ES-I3 (cell line): ENCODE data around the gene CACNA1B.

Experiments used
- H3K36me3 ChIP-seq: 2 replicates; pipeline ENCODE4 v1.6.1; 2013; ENCODE audit warnings: mild to moderate bottlenecking, low read length, control low read depth, moderate library complexity; ENCODE audit not compliant: insufficient read depth
- H3K4me1 ChIP-seq: 2 replicates; pipeline ENCODE4 v1.6.1; 2013; ENCODE audit warnings: mild to moderate bottlenecking, control low read depth, low read length; ENCODE audit not compliant: insufficient read depth
- H3K9ac ChIP-seq: 2 replicates; pipeline ENCODE4 v1.6.1; 2013; ENCODE audit warnings: low read depth, mild to moderate bottlenecking, low read length, moderate library complexity
- H3K9me3 ChIP-seq: 2 replicates; pipeline ENCODE4 v1.6.1; 2013; ENCODE audit warnings: mild to moderate bottlenecking, low read length, moderate library complexity; ENCODE audit not compliant: control insufficient read depth, insufficient read depth

Gene CACNA1B

GRCh38 chr9:137978262-137978714 is 100.7 kb downstream of the CACNA1B start:
- Histone ChIP-seq H3K36me3 (no peaks in the 10 kb centered on the region), H3K9ac (no peak overlapping the region), H3K4me1 (no peaks in the 10 kb centered on the region), H3K9me3 (no peaks in the 10 kb centered on the region)

- H3K9me3 ChIP-seq, result no peaks in the 10 kb centered on the region
- no peak overlapping the region for H3K9ac ChIP-seq
- H3K36me3 ChIP-seq, result no peaks in the 10 kb centered on the region
- H3K4me1 ChIP-seq, result no peaks in the 10 kb centered on the region
These were observed 104.6 kb downstream of the CACNA1B start for GRCh38 chr9:137982200-137982599.

- H3K9me3 ChIP-seq, result no peaks in the 10 kb centered on the region
- H3K36me3 ChIP-seq, result no peaks in the 10 kb centered on the region
- no peaks in the 10 kb centered on the region for H3K4me1 ChIP-seq
- no peak overlapping the region for H3K9ac ChIP-seq
These were observed 106.4 kb downstream of the CACNA1B start for GRCh38 chr9:137984005-137984404.

- H3K36me3 ChIP-seq, result no peaks in the 10 kb centered on the region
- H3K9me3 ChIP-seq, result no peaks in the 10 kb centered on the region
- no peak overlapping the region for H3K9ac ChIP-seq
- no peaks in the 10 kb centered on the region for H3K4me1 ChIP-seq
These were observed 107.1 kb downstream of the CACNA1B start for GRCh38 chr9:137984520-137985257.

GRCh38 chr9:137985637-137986071 is 108.1 kb downstream of the CACNA1B start:
- H3K9ac ChIP-seq, result no peak overlapping the region
- no peaks in the 10 kb centered on the region for H3K4me1 ChIP-seq
- peaks cover 7% of the 10 kb centered on the region for H3K9me3 ChIP-seq
- no peaks in the 10 kb centered on the region for H3K36me3 ChIP-seq

- Histone ChIP-seq H3K9ac (no peak overlapping the region), H3K4me1 (no peaks in the 10 kb centered on the region), H3K36me3 (no peaks in the 10 kb centered on the region), H3K9me3 (peaks cover 8% of the 10 kb centered on the region)
These were observed 108.9 kb downstream of the CACNA1B start for GRCh38 chr9:137986268-137987099.

GRCh38 chr9:137987244-137988030 is 109.9 kb downstream of the CACNA1B start:
- Histone ChIP-seq H3K9me3 (peaks cover 8% of the 10 kb centered on the region), H3K4me1 (no peaks in the 10 kb centered on the region), H3K36me3 (no peaks in the 10 kb centered on the region), H3K9ac (no peak overlapping the region)

- no peaks in the 10 kb centered on the region for H3K36me3 ChIP-seq
- no peak overlapping the region for H3K9ac ChIP-seq
- peaks cover 8% of the 10 kb centered on the region for H3K9me3 ChIP-seq
- no peaks in the 10 kb centered on the region for H3K4me1 ChIP-seq
These were observed 110.5 kb downstream of the CACNA1B start for GRCh38 chr9:137988051-137988450.

- no peaks in the 10 kb centered on the region for H3K4me1 ChIP-seq
- no peaks in the 10 kb centered on the region for H3K36me3 ChIP-seq
- no peak overlapping the region for H3K9ac ChIP-seq
- H3K9me3 ChIP-seq, result peaks cover 8% of the 10 kb centered on the region
These were observed 111.1 kb downstream of the CACNA1B start for GRCh38 chr9:137988701-137989100.

GRCh38 chr9:137989156-137989555 is 111.6 kb downstream of the CACNA1B start:
- peaks cover 8% of the 10 kb centered on the region for H3K9me3 ChIP-seq
- H3K9ac ChIP-seq, result no peak overlapping the region
- H3K36me3 ChIP-seq, result no peaks in the 10 kb centered on the region
- H3K4me1 ChIP-seq, result no peaks in the 10 kb centered on the region

- Histone ChIP-seq H3K36me3 (no peaks in the 10 kb centered on the region), H3K9me3 (peaks cover 8% of the 10 kb centered on the region), H3K9ac (no peak overlapping the region), H3K4me1 (no peaks in the 10 kb centered on the region)
These were observed 112.6 kb downstream of the CACNA1B start for GRCh38 chr9:137989999-137990715.

- no peaks in the 10 kb centered on the region for H3K9me3 ChIP-seq
- no peak overlapping the region for H3K9ac ChIP-seq
- H3K36me3 ChIP-seq, result no peaks in the 10 kb centered on the region
- no peaks in the 10 kb centered on the region for H3K4me1 ChIP-seq
These were observed 126.1 kb downstream of the CACNA1B start for GRCh38 chr9:138003485-138004190.

- H3K9me3 ChIP-seq, result no peaks in the 10 kb centered on the region
- no peaks in the 10 kb centered on the region for H3K36me3 ChIP-seq
- H3K4me1 ChIP-seq, result no peaks in the 10 kb centered on the region
- H3K9ac ChIP-seq, result no peak overlapping the region
These were observed 129.1 kb downstream of the CACNA1B start for GRCh38 chr9:138006576-138007233.
